Measurements from ENCODE around the gene SDK2. TPM values are rescaled to one million over a fixed set of nuclear protein-coding genes. Genes with fewer than 3 reads are reported as not detected.
"Not testable (repeated sequence)": the region's sequence is repeated elsewhere in the genome, so short reads cannot be mapped to it uniquely, and the experiment has no call there.

The SDK2 gene
- total RNA-seq, 2 donors from 2014 or later, result 1.4 TPM

DNA sequence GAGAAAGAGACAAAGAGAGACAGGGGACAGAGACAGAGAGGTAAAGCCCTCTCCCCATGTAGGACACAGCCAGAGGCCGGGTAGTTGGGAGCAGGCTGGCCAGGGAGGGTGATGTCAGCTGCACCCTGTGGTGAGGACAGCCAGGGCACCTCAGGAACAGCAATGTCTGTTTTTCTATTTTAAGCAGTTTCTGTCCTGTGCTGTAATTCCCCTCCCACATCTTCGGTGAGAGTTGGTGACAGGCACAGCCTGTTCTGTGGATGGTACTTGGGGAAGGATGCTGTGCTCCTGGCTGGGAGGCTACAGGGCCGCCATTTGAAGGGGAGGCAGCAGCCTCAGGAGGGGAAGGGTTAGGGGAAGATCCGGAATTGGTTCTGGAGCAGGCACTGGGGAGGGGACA, 163.5 kb downstream of the SDK2 start:
- H3K4me1 Mint-ChIP-seq, result peaks cover 13% of the 10 kb centered on the region
- H3K36me3 Mint-ChIP-seq (ENCODE audit: low read depth), result peaks cover 10% of the 10 kb centered on the region
- H3K27me3 Mint-ChIP-seq, result peaks cover 35% of the 10 kb centered on the region
- no peaks in the 10 kb centered on the region for H3K9me3 ChIP-seq (ENCODE audit: control insufficient read depth, low read length, poor library complexity, severe bottlenecking)
- peak overlapping the region; percentile 9 for H3K4me3 Mint-ChIP-seq
- ATAC-seq, result no peak
- peak overlapping the region; percentile 53 for H3K27ac Mint-ChIP-seq
- no peak for DNase-seq

DNA sequence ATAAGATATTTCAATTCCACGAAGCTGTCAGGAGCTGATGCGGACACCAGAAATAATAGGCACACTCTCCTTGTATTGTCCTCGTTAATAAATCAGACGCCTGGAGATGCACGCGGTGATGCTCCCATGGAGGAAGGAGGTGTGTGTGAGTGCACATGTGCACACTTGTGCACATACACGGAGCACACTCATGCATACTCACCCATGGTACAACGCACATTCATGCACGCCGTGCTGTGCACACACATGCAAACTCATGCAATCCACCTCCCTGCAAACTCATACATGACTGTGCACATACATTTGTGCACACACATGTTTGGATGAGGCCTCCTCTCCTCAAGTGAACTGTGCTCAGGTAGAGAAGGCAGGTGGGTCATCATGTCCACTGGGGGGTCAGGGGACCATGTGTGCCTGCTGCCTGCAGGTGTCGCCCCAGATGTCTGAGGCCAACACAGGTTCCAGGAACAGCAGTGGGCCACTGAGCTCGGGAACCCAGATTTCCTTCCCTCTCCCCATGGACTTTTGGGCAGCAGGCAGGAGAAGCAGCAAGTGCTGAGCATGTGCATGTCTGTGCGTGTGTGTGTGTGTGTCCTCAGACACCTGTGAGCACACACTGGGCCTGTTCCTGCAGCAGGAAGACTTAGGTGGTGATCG, 165.3 kb downstream of the SDK2 start:
- peaks cover 16% of the 10 kb centered on the region for H3K4me1 Mint-ChIP-seq
- H3K27me3 Mint-ChIP-seq, result peaks cover 39% of the 10 kb centered on the region
- H3K9me3 ChIP-seq (ENCODE audit: control insufficient read depth, low read length, poor library complexity, severe bottlenecking), result no peaks in the 10 kb centered on the region
- H3K36me3 Mint-ChIP-seq (ENCODE audit: low read depth), result peaks cover 10% of the 10 kb centered on the region
- no peak overlapping the region for H3K27ac Mint-ChIP-seq
- H3K4me3 Mint-ChIP-seq, result no peak overlapping the region
- DNase-seq (no peak), ATAC-seq (no peak)

DNA sequence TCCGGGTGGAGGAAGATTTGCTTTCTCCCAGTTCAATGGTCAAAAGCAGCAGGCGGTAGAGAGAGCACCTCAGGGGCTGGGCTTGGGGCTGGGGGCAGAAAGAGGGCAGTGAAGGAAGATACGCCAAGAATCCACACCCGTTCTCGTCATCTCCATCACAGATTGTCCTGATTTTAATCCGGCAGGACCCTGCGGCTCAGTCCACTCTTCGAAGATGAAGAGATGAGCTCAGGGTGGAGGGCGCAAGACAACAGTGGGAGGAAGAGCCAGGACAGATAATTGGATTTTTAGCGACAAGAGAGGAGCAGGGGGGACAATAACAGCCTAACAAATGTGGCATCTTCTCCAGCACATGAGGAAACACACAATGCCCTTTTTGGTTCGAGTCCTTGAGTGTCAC, 165.9 kb downstream of the SDK2 start:
- ATAC-seq (no peak), DNase-seq (no peak)
- H3K36me3 Mint-ChIP-seq (ENCODE audit: low read depth), result peaks cover 12% of the 10 kb centered on the region
- peak overlapping the region; percentile 27 for H3K27ac Mint-ChIP-seq
- peaks cover 16% of the 10 kb centered on the region for H3K4me1 Mint-ChIP-seq
- H3K9me3 ChIP-seq (ENCODE audit: control insufficient read depth, low read length, poor library complexity, severe bottlenecking), result no peaks in the 10 kb centered on the region
- H3K4me3 Mint-ChIP-seq, result no peak overlapping the region
- H3K27me3 Mint-ChIP-seq, result peaks cover 39% of the 10 kb centered on the region

DNA sequence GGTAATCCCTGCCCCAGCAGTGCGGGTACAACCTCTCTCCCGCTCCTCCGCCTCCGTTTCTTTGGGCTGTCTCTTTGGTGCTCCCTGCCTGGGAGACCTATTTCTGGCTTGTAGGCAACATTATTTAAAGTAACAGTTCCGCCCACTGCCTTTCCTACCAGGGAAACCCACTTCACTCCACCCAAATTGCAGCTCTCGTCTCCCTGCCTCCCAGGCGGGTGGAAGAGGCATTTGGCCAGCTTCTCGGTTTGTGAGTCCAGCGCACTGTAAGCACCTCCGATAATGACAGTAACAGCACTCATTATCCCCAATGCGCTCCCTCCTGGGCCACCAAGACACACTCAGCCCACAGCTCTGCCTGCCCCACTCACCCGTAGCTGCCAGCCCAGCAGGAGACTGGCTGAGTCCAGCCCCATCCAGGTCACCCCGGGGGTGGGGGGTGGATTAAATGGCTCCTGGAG, 167.3 kb downstream of the SDK2 start:
- H3K4me3 Mint-ChIP-seq, result no peak overlapping the region
- peaks cover 39% of the 10 kb centered on the region for H3K27me3 Mint-ChIP-seq
- H3K4me1 Mint-ChIP-seq, result peaks cover 16% of the 10 kb centered on the region
- no peaks in the 10 kb centered on the region for H3K9me3 ChIP-seq (ENCODE audit: control insufficient read depth, low read length, poor library complexity, severe bottlenecking)
- ATAC-seq, result no peak
- peaks cover 12% of the 10 kb centered on the region for H3K36me3 Mint-ChIP-seq (ENCODE audit: low read depth)
- no peak for DNase-seq
- H3K27ac Mint-ChIP-seq, result no peak overlapping the region

DNA sequence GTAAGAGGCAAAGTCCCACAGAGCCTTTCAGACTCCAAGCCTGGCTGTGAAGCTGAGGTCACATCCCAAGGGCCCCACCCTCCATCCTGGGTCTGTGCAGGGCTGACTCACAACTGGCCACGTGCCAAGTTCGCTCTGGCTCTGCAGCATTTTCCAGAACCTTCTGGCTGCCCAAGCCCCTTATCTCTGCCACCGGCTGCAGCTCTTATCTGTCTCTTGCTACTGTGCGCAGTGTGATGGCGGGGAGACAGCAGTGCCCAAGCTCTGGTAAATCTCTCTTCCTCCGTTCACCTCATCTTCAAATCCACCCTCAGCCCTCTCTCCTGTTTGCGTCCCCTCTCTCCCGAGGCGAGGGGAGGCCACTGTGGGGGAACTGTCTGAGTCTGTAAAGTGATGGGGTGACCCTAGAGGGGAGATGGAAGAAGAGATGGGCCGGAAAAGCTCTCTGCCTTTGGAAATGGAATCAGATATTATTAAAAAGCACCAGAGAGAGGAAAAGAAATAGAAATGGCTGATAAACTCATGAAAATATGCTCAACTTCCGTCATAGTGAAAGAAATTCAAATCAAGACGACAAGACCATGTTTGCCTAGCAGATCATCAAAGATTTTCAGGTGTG, 169.8 kb downstream of the SDK2 start:
- DNase-seq, result no peak
- no peaks in the 10 kb centered on the region for H3K9me3 ChIP-seq (ENCODE audit: control insufficient read depth, low read length, poor library complexity, severe bottlenecking)
- Mint-ChIP-seq H3K4me3 (no peak overlapping the region), H3K36me3 (ENCODE audit: low read depth) (peaks cover 2% of the 10 kb centered on the region), H3K27ac (no peak overlapping the region), H3K27me3 (peaks cover 26% of the 10 kb centered on the region), H3K4me1 (peaks cover 8% of the 10 kb centered on the region)
- ATAC-seq, result no peak

DNA sequence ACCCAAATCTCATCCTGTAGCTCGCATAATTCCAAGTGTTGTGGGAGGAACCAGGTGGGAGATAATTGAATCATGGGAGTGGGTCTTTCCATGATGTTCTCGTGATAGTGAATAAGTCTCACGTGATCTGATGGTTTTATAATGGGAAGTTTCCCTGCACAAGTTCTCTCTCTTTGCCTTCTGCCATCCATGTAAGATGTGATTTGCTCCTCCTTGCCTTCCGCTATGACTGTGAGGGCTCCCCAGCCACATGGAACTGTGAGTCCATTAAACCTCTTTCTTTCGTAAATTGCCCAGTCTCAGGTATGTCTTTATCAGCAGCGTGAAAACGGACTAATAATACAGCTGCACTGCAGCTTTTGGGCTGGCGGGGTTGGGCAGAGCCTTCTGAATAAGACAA, 171.5 kb downstream of the SDK2 start:
- not testable (repeated sequence) for ATAC-seq; H3K27ac Mint-ChIP-seq; H3K9me3 ChIP-seq (ENCODE audit: control insufficient read depth, low read length, poor library complexity, severe bottlenecking); DNase-seq; H3K36me3 Mint-ChIP-seq (ENCODE audit: low read depth); H3K4me1 Mint-ChIP-seq; H3K4me3 Mint-ChIP-seq
- peaks cover 23% of the 10 kb centered on the region for H3K27me3 Mint-ChIP-seq

DNA sequence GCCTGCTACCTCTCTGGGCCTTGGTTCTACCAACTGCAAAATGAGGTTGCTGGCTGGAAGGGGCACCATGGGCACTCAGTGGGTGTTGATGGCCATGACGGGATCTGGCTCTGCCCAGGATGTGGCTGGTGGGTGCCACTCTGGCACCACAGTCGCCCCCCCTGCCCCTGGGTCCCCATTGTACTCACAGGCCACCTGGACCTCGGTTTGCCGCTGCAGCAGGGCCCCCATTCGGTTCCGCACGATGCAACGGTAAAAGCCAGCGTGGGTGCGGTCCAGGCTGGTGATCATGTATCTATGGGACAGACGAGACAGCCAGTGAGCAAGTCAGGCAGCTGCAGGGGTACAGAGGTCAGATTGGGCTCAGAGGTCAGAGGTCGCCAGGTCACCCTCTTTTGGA, 172.3 kb downstream of the SDK2 start:
- DNase-seq (no peak), ATAC-seq (no peak)
- peaks cover 2% of the 10 kb centered on the region for H3K36me3 Mint-ChIP-seq (ENCODE audit: low read depth)
- no peak overlapping the region for H3K27ac Mint-ChIP-seq
- peaks cover 6% of the 10 kb centered on the region for H3K4me1 Mint-ChIP-seq
- no peak overlapping the region for H3K4me3 Mint-ChIP-seq
- H3K27me3 Mint-ChIP-seq, result peaks cover 23% of the 10 kb centered on the region
- no peaks in the 10 kb centered on the region for H3K9me3 ChIP-seq (ENCODE audit: control insufficient read depth, low read length, poor library complexity, severe bottlenecking)

DNA sequence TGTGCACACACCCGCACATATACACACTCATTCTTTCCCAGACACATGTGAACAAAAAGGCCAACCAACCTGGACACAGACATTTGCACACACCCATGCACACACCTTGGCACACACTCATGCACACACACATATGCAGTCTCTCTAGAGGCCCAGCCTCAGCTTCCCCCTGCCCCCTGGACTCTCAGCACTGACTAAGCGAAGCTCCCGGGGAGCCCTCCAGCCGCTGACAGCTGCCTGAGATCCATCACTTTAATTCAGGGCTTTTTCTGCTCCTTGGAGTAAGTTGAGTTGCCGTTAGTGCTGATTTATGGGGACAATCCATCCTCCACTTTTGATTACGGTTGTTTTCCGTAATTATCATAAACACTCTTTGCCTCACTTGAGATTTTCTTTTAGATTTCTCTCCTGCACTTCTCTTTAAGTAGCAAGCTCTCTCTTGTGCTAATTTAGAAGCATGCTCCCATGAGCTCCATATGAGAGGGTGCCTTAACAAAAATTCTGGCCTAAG, 173.9 kb downstream of the SDK2 start:
- H3K36me3 Mint-ChIP-seq (ENCODE audit: low read depth), result peaks cover 2% of the 10 kb centered on the region
- ATAC-seq (no peak), DNase-seq (no peak)
- peaks cover 19% of the 10 kb centered on the region for H3K27me3 Mint-ChIP-seq
- no peak overlapping the region for H3K4me3 Mint-ChIP-seq
- H3K27ac Mint-ChIP-seq, result no peak overlapping the region
- no peaks in the 10 kb centered on the region for H3K9me3 ChIP-seq (ENCODE audit: control insufficient read depth, low read length, poor library complexity, severe bottlenecking)
- peaks cover 6% of the 10 kb centered on the region for H3K4me1 Mint-ChIP-seq

DNA sequence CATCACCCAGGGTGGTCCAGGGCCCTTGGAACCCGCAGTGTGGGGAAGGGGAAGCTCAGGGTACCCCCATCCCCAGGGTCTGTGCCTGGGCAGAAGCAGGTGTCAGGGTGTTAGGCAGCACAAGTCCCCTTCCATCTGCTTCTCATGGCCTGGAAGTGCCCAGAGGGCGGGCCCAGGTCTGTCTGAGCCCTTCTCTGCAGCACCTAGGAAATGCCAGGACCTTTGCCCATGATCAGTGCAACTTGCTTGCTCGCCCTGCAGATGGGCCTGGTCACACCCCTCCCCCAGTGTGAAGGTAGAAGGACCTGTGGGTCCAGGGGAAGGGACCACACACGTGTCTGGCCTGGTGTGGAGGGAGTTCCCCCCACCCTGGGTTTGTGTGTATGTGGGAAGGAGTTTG, 174.9 kb downstream of the SDK2 start:
- no peak for DNase-seq
- no peak overlapping the region for H3K27ac Mint-ChIP-seq
- H3K4me1 Mint-ChIP-seq, result peaks cover 3% of the 10 kb centered on the region
- ATAC-seq, result no peak
- peaks cover 2% of the 10 kb centered on the region for H3K36me3 Mint-ChIP-seq (ENCODE audit: low read depth)
- no peak overlapping the region for H3K4me3 Mint-ChIP-seq
- H3K27me3 Mint-ChIP-seq, result peaks cover 17% of the 10 kb centered on the region
- no peaks in the 10 kb centered on the region for H3K9me3 ChIP-seq (ENCODE audit: control insufficient read depth, low read length, poor library complexity, severe bottlenecking)

DNA sequence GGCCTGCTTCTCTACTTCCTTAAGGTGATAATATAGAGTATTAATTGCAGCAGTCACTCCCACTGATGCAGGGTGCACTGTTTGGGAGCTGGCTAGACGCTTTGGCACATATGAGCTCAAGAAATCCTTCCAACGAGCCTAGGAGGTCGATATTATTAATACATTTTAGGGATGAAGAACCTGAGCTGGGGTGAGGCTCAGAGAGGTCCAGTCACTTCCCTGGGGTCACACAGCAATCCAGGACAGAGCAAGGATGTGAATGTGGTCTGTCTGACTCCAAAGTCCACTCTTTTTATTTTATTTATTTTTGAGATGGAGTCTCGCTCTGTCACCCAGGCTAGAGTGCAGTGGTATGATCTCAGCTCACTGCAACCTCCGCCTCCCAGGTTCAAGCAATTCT, 176.0 kb downstream of the SDK2 start:
- Mint-ChIP-seq H3K36me3 (ENCODE audit: low read depth) (no peaks in the 10 kb centered on the region), H3K27me3 (peaks cover 17% of the 10 kb centered on the region), H3K27ac (no peak overlapping the region), H3K4me1 (peaks cover 3% of the 10 kb centered on the region), H3K4me3 (no peak overlapping the region)
- H3K9me3 ChIP-seq (ENCODE audit: control insufficient read depth, low read length, poor library complexity, severe bottlenecking), result no peaks in the 10 kb centered on the region
- ATAC-seq (no peak), DNase-seq (no peak)

DNA sequence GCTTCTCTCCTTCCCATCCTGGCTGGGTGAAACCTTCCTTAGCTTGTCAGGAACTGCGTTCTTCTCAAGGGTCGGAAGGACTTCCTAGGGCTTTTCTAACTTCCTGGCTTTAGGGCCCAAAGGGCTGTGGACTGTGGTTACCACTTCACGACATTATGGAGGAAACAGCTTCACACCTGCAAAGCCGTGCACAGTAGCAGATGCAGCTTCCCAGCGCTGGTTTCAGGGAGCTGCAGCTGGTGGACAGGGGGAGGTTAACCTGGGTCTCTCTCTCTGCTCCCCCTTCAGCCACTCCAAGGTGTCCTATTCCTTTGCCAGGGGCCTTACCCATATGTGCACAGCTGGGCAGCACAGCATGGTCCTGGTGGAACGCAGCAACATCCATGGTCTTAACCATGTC, 176.6 kb downstream of the SDK2 start:
- no peak for ATAC-seq

DNA sequence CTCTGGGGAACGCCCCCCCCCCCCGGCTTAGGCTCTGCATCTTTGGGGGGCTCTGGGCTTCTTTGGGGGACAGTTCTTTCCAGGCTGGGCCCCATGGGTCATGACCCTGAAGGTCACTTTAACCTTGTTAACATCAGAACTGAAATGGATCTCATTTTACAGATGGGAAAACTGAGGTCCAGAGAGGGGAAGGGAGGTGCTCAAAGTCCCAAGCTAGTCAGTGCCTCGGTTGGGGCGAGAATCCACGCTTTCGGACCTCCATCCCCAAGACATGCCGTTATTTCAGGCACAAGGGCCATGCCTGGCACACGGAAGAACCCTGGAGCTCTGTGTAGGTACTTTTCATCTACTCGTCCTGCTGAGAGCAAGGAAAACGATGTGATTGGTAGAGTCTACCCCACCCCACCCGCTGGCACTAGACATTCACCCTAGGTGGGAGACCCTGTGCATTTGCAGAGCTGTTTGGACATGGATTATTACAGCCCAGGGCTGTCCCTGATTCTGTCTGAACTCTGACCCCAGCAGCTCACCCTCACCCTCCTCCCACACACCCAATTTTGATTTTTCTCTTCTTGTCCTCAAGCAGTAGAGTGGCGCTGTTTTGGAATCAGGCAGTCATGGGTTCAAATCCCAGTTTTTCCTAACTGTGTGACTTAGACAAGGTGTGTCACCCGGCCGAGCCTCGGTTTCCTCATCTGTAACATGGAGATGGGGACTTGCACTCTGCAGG, 177.4 kb downstream of the SDK2 start:
- H3K27me3 Mint-ChIP-seq, result peaks cover 17% of the 10 kb centered on the region
- peaks cover 3% of the 10 kb centered on the region for H3K4me1 Mint-ChIP-seq
- no peak overlapping the region for H3K27ac Mint-ChIP-seq
- no peak for DNase-seq
- no peak for ATAC-seq
- no peak overlapping the region for H3K4me3 Mint-ChIP-seq
- H3K36me3 Mint-ChIP-seq (ENCODE audit: low read depth), result no peaks in the 10 kb centered on the region
- H3K9me3 ChIP-seq (ENCODE audit: control insufficient read depth, low read length, poor library complexity, severe bottlenecking), result no peaks in the 10 kb centered on the region

More for the DNA sequence above, 176.6 kb downstream of the SDK2 start:
- H3K9me3 ChIP-seq (ENCODE audit: control insufficient read depth, low read length, poor library complexity, severe bottlenecking), result no peaks in the 10 kb centered on the region
- Mint-ChIP-seq H3K4me3 (no peak overlapping the region), H3K4me1 (peaks cover 3% of the 10 kb centered on the region), H3K27ac (no peak overlapping the region), H3K36me3 (ENCODE audit: low read depth) (no peaks in the 10 kb centered on the region), H3K27me3 (peaks cover 17% of the 10 kb centered on the region)
- no peak for DNase-seq

DNA sequence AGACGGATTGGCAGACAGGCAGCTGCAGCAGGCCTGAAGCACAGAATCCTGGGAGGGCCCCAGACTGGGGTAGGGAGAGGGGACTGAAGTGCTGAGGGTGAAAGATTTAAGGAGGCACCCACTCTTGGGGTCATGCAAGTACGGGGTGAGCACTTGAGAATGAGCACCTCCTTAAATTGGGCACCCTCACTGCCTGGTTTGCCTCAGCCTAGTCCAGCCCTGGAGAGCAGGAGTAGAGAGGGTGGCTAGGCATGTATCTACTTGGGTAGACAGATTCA, 178.4 kb downstream of the SDK2 start:
- Mint-ChIP-seq H3K27ac (no peak overlapping the region), H3K4me3 (no peak overlapping the region), H3K27me3 (peaks cover 17% of the 10 kb centered on the region), H3K36me3 (ENCODE audit: low read depth) (no peaks in the 10 kb centered on the region), H3K4me1 (peaks cover 3% of the 10 kb centered on the region)
- no peaks in the 10 kb centered on the region for H3K9me3 ChIP-seq (ENCODE audit: control insufficient read depth, low read length, poor library complexity, severe bottlenecking)
- ATAC-seq (no peak), DNase-seq (no peak)
